Measurements from ENCODE around the gene KIDINS220.
"Not testable (repeated sequence)": the region's sequence is repeated elsewhere in the genome, so short reads cannot be mapped to it uniquely, and the experiment has no call there.

Gene KIDINS220

DNA sequence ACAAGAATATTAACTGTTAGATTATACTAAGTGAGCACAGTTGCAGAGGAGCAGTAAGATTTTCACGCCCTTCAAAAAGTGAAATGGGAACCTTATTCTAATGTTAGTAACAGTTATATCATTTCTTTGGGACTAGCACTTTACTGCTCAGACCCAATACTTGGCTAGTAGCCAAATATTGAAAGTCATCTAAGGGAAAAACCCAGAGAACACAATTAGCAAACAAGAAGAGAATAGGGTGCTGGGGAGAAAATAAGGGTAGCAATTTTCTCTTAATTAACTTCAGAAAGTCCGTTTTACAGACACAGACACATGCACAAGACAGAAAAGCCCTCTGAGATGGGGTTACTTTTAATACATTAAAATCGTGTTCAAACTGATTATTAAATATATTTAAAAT, 83.8 kb downstream of the KIDINS220 start:
- DNase-seq, result no peak

DNA sequence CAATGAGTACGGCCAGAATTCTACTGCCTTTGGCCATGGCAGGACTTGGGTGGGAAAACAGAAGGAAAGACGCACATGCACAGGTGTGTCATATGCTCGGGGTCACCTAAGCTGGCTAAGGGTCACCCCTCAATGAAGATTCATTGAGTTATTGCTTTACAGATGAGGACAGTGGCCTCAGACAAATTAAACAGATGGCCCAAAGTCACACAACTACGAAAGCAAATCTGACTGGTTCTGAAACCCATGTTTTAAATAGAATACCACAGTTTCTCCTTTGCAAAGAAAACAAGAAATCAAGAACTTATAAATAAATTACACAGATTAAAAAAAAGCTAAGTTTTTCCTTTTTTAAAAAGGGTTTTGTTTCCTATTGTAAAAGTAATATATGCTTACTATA, 85.0 kb downstream of the KIDINS220 start:
- DNase-seq, result no peak

DNA sequence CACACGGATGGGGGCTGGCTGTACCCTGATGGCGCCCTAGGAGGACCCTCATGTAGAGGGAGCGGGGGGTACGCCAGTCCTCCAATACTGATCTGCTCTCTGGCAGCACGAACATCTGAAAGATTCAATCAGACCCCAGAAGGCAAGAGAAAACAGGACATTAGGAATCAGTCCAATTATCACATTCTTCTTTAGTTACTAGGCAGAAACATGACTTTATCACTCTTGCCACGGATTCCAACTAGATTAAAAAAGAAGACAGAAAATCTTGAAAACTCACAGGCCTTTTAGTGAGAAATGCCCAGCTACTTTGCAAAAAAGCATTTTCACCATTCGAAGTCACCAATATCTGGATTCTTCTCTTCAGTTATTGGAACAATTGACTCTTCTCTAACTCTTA, 87.2 kb downstream of the KIDINS220 start:
- no peak for DNase-seq

DNA sequence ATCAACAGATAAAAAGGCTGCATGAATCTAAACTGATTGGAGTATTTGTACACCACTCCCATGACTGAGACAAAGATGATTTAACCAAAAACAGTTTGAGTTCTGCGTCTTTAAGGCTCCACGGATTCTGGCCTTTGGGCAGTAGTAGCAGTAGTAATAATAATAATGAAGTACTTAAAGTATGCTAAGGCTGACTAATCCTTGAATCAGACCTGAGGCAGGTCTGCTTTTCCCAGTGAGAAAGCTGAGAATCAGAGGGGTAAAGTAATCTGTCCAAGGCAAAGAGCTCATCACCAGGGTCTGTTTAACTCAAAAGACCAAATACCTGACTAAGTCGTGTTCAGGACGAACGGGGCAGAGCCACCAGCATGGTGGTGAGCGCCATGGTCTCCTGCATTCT, 94.2 kb downstream of the KIDINS220 start:
- no peak for DNase-seq

DNA sequence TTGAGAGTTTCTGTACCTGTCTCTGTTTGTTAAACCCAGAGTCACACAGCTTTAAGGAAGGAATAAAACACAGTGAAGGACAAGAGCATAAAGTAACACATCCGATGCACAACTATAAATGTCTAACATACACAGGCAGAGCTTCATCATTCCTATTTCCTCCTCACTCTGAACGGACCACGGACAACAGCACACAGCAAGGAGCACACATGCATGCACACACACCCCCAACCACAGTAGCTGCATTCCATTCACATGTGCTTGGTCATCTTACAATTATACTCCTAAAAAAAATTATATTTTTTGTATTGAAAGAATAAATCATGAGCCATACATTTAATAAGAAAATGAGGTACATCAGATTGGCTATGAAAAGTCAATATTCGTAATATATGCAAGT, 97.3 kb downstream of the KIDINS220 start:
- DNase-seq, result no peak

DNA sequence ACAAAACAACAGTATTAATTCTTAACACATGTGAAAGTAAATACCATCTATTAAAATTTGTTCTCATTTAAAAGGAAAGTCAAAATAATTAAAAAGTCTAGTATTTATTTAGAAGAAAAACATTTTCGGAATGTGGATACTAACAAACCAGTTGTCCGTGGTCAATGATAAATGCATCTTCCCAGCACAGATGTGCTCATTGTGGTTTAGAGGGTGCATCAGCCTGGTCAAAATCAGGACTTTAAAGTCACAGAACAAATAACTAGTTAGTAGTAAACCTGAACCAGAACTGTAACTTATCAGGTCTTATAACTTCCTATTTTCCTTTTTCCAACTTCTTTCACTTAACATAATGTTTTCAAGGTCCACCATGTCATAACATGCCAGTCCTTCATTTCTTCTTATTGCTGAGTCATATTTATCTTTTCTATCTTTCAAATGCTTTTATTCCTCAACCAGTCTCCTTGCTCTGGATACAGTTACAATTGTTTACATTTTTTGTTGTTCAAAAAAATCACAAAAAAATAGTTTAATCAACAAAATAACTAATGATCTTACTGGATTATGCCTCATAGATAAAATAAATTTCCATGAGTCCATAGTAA, 99.7 kb downstream of the KIDINS220 start:
- no peak for DNase-seq

DNA sequence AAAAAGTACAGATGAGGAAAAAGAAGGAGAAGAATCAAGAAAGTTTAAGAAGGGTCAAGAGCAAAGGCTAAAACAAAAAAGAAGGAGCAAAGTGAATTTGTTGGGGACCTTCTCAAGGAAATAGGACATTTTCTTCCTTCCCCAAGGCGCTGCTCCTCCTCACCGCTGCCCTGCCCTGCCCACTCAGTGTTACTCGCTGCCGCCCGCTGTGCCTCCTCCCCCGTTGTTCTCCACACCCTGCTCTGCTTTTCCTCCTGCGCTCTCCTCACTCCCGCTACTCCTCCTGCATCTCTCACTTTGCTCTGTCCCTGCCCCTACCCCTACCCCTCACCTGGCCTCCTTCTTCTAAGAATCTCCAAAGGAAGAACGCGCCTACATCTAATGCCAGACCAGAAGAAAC, 104.8 kb downstream of the KIDINS220 start:
- DNase-seq, result no peak

DNA sequence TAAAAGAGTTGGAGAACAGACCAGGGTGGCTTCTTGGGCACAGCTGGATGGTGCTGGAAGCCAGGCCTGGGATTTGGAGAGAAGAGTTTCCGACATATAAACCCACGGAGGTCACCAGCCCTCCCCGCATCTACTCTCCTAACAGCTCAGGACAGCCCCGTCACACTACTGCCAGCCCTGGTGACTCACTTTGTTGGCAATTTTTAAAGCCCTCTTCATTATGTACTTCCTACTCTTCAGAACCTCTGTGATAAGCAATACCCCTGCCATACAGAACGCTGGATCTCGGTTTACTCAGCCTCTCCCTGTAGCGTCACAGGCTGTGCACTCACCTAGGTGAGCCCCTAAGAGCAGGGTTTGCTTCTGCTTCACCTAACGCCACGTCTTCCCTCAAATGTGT, 107.5 kb downstream of the KIDINS220 start:
- no peak for DNase-seq

DNA sequence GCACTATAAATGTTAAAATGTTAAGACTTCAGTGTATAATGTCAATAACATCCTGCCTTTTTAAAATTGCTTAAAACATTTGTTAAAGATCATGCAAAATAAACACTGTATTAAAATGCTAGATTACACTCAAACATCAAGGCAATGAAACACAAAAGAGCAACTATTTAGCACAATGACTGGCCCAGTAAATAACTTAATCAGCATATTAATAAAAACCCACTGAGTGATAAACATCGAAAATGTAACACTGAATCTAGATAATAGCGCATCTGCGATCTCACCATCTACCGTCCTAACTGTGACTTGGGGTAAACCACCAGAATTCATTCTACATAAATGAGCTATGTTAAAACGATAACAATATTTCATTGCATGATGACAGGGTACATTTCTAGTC, 108.3 kb downstream of the KIDINS220 start:
- not testable (repeated sequence) for DNase-seq

DNA sequence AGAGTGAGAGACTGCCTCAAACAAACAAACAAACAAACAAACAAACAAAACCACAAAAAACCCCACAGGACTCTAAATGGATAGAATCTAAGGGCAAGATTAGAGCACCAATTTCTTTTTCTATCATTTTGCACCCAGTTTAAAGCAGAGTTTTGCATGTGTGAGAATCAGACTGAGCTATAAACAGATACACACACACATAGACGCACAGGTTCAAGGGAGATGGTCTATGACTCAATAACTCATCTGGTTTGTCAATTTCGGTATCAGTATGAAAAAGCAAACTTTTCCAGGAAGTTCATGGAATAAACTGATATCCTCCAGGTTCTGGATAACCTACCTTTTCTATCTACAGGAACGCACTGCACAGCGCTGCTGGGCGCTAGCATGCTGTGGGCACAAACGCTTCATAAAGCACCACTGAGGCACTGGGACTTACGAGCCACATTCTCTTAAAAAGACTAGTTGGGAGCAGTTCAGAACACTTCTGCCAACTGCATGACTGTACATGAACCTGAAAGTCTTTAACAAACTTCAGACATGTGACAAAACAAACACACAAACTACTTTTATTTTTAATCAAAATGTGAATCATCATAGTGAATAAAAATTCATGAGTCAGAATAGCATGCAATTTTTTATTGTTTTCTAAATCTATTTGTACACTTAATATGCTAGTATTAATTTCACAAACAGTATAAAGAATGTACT, 109.0 kb downstream of the KIDINS220 start:
- DNase-seq, result no peak

DNA sequence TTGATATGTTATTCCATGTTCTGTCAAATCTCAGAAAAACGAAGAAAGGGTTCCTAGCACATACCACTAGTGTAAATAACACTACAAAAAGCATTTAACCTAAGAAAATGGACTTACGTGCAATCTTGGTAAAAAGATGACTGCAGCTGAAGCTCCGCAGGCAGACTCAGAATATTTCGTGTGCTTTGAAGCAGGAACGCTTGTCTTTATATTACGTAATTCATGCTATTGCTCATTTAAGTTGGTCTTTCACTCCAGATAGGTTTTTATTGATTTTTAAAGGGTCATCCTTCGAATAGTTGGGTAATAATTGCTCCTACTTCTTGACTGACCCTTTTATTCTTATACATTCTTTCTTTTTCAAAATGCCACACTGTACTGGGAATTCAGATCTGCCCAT, 111.6 kb downstream of the KIDINS220 start:
- DNase-seq, result no peak

DNA sequence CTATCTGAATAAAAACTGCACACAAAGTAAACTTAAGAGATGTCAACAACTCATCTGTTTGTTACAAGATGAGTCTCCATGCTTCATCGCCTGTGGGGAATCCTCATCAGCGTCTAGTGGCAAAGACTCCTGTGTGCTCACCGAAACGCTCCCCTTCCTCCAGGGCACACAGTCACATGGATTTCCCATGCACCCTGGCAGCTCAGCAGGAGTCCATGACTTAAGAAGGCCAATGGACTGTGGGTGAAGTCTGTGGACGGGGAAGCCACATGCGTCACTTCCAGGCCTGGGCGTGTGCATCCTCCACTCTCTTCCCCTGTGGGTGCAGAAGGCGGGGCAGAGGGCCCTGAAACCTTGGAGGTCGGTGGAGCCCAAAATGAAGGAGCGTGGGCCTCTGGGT, 114.4 kb downstream of the KIDINS220 start:
- DNase-seq, result no peak

DNA sequence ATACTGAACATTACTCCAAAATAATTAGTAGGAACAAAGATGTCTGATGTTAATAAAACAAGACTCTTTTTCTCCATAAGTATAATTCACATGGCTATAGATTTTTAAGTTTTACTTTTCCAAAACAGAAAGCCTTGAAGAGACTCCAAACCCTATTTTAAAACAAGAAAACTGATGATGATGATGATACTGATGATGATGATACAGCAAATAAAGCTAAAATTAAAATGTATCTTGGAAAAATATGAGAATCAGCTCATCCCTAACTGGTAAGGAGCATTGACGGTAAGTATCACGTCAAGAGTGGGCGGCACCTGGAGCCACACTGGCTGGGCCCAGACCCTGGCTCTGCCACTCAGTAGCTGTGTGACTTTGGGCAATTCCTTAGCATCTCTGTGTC, 116.0 kb downstream of the KIDINS220 start:
- no peak for DNase-seq

DNA sequence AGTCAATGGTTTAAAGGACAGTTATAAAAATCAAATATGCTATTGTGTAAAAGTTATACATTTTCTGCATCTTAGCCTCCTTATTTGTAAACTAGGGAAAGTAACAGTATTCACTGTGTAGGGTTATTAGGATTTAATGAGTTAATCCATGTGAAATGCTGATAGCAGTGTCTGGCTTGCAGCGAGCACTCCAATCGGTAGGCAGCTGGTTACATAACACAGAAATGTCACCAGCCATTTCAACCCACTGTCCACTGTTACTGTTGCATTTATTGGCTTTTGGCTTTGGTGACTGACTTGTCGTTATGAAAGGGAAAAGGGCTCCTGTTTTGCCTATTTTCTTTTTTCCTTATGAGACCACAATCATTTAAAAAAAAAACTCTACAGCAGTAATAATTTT, 116.7 kb downstream of the KIDINS220 start:
- no peak for DNase-seq

DNA sequence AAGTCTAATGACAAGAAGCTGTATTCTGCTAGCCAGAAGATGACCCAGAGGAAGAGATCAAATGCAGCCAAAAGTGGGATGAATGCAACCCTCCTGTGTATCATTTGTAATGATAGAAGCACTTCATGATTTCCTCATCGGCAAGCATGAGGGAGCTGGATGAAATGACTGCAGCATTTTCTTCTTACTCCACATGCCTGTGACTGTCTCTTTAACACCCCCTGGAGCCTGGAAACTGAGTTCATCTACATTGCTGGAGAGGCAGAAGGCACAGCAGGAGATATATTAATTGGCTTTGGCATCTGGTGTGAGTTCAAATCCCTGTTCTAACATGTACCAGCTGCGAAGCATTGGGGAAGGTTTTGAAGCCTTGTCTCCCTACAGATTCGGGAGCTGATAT, 117.9 kb downstream of the KIDINS220 start:
- no peak for DNase-seq

DNA sequence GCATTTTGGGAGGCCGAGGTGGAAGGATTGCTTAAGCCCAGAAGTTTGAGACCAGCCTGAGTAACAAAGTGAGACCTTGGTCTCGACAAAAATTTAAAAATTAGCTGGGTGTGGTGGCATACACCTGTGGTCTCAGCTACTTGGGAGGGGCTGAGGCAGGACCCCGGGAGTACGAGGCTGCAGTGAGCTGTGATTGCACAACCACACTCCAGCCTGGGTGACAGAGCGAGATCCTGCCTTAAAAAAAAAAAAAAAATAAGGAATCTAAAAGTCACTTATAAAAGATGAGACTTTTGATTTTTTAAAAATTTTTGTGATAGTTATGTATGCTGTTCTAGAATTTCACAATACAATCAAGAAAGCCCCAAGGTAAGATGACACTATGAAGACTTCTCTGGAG, 122.4 kb downstream of the KIDINS220 start:
- DNase-seq, result no peak

DNA sequence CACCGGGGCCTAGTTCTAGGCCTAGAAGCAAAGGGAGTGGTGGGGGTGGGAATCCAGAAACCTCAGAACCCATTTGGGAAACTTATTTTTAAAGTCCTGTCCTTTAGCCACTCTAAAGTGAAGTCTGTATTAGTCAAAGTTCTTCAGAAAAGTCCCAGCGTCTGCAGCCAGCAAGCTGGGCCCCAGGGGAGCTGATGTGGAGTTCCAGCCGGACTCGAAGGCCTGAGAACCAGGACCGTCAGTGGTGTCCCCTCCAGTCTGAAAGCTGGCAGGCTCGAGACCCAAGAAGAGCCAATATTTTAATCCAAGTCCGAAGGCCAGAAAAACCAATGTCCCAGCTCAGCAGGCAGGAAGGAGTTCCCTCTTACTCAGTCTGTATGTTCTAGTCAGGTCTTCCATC, 123.1 kb downstream of the KIDINS220 start:
- DNase-seq, result no peak

DNA sequence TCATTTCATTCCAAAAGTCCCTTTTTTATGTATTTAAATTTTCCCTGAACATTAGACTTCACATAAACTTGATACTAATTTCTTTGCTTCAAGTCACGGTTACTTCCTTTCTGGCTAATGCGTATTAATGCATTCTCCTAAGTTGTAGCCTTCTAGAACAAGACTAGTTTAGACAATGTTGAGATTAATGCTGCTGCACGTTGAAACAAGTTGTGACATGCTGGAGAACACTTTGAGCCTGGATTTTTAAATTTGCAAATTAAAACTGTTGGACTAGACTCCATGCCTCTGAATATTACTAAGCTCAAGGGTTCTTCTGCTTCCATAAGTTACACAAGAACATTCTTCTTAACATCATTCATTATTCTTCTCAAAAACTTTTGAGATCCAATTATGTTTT, 126.5 kb downstream of the KIDINS220 start:
- no peak for DNase-seq

DNA sequence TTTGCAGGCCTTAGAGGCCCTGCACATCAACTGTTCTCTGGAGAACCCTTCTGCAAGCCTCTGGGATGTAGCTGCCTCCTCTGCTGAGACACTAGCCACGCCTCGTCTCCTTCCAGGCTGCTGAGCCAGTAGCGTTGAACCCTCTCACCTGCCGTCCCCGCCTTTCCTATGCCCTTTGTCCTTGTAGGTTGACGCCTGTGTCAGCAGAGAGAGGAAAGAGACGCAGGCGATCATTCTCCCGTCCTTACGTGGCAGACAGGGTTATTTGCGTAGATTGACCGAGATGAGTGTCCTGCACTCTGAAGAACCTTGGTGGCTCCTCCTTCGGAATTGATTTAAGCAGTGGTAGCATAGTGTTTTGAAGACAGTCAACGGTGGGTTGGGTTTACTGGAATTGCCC, 127.8 kb downstream of the KIDINS220 start:
- no peak for DNase-seq

DNA sequence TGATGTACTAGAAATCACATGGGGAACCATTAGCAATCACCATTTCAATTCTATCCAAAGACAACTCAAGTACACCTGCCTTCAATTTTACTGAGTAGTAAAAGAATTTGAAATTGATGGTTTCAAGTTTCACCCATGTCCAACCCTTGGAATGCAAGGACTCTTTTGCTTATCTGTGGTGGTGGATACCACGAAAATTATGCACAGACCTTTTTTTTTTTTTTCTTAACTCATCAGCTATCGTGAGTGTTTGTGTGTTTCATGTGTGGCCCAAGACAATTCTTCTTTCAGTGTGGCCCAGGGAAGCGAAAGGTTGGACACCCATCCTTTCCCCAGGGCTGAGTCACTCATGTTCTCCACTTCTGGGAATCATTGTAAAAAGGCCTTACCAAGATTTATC, 132.5 kb downstream of the KIDINS220 start:
- no peak for DNase-seq

DNA sequence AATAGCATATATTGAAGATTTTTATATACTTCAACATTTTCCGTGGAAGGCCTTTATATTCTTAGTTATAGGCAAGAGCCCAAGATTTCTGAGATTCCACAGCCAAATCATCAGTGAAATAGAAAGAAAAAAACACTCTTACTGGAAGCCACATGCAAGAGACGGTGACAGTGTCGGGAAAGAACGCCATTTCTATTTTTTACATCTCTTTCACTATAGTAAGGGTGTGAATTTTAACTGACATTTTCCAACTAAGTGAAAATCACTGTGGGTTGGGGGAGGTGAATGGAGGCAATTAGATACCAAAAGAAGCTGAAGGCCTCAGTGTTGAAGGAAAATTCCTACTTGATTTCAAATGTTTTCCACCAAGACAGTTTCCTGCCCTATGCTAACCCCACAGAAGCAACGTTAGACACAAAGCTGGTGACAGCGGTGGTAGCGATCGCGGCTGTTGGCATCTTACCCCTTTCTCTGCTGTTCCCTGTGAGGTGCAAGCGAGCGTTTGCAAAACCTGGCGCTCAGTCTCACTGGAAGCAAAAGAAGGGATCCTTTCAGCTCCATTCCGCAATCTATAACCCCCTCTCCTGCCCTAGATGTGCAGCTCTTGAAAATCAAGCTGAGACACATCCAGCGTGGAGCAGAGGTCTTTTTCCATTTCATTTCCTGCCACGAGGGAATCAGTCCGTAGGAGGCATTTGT, 135.6 kb downstream of the KIDINS220 start:
- DNase-seq, result no peak

DNA sequence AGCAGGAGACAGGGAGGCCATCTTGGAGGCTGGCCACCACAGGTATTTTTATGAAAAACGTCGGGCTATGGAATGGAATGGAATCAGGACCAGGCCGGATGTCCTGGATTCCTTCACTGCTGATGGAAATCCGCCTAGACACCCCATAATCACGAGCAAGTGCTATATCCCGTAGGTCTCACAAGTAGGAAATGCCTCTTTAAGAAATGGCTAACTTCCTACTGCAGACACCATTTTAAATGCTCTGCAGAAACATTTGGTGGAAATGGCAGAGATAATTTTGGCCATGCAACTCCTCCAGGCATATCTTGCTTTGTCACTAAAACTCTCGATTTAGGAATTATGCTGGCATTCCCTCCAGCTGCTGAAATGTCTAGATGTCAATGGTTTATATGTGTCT, 137.6 kb downstream of the KIDINS220 start:
- no peak for DNase-seq

DNA sequence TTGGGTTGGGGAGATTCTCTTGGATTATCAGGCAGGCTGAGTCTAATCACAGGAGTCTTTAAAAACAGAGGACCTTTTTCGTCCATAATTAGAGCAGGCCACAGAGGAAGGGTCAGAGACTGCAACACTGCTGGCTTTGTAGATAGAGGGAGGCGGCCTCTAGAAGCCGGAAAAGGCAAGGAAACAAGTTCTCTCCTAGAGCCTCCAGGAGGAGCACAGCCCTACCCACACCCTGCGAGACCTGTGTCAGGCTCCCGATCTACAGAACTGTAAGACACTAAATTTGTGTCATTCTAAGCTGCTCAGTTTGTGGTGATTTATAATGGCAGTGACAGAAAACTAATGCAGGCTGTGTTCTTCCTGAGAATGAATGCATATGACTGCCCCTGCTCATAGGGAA, 140.2 kb downstream of the KIDINS220 start:
- DNase-seq, result no peak

DNA sequence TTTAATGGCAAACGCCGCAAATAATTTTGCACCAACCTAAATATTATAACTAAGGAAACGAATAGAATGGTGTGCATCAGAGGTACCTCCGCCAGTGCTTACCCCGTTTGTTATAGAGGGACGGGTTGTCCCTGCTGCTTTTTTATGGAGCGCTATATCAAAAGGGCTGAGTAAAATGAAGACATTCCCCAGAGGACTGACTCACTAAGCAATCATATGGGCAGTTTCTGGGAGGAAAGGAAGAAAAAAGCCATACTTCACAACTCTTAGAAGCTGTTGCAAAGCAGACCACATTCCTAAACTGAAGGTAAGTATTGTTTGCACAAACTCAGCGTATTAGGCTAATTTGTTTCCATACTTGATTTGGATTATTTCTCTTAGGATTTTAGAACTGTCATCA, 142.7 kb downstream of the KIDINS220 start:
- no peak for DNase-seq
